GM19043 (cell line): ENCODE results near the gene RNF223.
A peak's percentile ranks its signal among the peaks of the same experiment; 100 is the strongest.

Experiments
- ATAC-seq: cut with Tn5 transposase; IDR thresholded peaks from one replicate; pipeline ENCODE4 v1.9.1; 2021; ENCODE audit warnings: low read depth; ENCODE audit not compliant: unreplicated experiment

RNF223 gene

DNA sequence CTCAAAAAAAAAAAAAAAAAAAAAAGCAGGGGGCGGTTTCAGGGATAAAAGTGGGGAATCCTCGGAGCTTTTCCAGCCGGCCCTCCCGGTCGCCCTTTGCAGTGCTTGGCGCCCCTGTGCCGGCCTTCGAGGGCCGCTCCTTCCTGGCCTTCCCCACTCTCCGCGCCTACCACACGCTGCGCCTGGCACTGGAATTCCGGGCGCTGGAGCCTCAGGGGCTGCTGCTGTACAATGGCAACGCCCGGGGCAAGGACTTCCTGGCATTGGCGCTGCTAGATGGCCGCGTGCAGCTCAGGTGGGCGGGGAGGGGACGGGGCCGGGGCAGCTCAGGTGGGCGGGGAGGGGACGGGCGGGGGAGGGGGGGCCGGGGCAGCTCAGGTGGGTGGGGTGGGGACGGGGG lies 25.3 kb downstream of the RNF223 start:
- no peak for ATAC-seq

DNA sequence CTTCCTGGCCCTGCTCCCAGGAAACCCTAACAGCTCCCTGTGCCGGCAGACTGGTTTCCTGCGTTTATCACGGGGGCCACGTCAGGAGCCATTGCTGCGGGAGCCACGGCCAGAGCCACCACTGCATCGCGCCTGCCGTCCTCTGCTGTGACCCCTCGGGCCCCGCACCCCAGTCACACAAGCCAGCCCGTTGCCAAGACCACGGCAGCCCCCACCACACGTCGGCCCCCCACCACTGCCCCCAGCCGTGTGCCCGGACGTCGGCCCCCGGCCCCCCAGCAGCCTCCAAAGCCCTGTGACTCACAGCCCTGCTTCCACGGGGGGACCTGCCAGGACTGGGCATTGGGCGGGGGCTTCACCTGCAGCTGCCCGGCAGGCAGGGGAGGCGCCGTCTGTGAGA lies 26.1 kb downstream of the RNF223 start:
- ATAC-seq = no peak

DNA sequence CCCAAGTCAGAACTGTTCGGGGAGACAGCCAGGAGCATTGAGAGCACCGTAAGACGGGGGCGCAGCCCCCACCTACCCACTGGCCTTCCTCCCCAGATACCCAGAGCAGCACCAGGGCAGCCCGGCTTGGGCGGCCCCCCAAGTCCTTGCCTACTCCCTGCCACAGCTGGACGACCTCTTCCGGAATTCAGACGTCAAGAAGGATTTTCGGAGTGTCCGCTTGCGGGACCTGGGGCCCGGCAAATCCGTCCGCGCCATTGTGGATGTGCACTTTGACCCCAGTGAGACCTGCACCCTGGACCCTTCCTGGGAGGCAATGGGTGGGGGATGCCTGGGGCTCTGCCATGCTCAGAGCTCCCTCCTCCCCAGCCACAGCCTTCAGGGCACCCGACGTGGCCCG lies 26.7 kb downstream of the RNF223 start:
- no peak for ATAC-seq

DNA sequence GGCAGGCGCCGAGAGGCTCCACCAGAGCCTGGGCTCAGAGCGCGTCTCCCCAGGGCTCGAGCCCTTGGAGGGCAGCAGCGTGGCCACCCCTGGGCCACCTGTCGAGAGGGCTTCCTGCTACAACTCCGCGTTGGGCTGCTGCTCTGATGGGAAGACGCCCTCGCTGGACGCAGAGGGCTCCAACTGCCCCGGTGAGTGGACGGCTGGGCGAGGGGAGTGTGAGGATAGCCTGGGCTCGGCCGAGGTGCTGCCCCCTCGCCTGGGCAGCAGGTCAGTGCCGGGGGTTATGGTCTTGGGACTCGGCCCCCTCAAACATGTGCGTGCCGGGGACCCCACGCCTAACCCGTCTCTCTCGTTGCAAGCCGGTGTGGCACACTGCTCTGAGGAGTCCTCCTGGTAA lies 27.3 kb downstream of the RNF223 start:
- ATAC-seq = no peak

DNA sequence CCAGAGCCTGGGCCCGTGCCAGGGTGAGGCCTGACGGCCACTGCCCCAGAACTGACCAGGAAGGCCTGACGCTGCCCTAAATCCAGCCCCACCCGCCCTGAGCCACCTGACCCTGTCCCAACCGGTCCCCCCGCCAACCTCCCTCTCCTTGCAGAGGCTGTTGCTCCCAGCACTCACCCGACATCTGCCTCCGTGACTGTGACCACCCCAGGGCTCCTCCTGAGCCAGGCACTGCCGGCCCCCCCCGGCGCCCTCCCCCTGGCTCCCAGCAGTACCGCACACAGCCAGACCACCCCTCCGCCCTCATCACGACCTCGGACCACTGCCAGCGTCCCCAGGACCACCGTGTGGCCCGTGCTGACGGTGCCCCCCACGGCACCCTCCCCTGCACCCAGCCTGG lies 27.9 kb downstream of the RNF223 start:
- no peak for ATAC-seq

DNA sequence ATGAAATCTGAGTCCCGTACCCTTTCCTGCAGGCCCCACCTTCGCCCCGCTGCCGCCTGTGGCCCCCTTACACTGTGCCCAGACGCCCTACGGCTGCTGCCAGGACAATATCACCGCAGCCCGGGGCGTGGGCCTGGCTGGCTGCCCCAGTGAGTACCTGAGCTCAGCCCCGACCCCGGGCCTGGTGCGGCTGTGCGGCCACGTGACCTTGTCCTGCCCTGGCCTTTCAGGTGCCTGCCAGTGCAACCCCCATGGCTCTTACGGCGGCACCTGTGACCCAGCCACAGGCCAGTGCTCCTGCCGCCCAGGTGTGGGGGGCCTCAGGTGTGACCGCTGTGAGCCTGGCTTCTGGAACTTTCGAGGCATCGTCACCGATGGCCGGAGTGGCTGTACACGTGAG lies 29.0 kb downstream of the RNF223 start:
- no peak for ATAC-seq

DNA sequence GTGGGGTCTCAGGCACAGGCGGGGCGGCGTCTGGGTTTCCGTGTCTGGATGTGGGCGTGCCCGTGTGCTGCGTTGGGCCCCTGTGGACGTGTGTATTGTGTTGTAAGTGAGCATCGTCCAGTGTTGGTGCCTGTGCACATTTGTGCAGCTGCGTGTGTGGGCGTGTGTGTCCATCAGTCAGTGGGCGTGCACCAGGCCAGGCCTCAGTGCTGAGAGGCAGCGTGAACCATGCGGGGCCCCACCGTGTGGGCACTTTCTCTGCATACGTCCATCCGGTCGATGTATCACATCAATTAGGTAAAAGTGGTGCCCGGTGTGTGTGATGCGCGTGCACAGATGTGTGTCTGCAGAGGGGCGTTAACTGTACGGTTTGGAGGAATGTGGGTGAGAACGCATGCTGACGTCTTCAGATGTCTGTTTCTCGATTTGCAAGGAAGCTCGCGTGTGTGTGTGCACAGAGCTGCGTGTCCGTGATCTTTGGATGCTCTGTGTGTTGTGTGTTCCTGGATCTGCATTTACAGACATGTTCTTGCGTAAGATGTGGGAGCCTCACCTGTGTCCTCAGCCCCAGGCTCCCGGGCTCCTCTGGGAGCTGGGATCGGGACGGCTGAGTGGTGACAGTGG lies 29.5 kb downstream of the RNF223 start:
- no peak for ATAC-seq

DNA sequence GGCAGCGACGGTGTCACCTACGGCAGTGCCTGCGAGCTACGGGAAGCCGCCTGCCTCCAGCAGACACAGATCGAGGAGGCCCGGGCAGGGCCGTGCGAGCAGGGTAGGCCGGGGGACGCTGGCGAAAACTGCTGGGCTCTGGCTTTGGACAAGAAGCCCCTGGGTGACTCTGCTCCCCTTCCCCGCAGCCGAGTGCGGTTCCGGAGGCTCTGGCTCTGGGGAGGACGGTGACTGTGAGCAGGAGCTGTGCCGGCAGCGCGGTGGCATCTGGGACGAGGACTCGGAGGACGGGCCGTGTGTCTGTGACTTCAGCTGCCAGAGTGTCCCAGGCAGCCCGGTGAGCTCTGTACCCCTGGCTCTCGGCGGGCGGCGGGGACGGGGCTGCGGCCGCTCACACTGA lies 30.2 kb downstream of the RNF223 start:
- ATAC-seq = no peak

DNA sequence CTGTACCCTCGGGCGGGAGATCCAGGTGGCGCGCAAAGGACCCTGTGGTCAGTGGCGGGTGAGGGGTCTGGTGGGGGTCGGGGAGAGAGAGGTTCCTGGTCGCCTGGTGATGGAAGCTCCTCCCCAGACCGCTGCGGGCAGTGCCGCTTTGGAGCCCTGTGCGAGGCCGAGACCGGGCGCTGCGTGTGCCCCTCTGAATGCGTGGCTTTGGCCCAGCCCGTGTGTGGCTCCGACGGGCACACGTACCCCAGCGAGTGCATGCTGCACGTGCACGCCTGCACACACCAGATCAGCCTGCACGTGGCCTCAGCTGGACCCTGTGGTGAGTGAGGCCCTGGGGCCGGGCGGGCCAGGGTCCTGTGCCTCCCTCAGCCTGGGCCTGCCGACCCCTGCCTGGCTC lies 30.7 kb downstream of the RNF223 start:
- no peak for ATAC-seq

DNA sequence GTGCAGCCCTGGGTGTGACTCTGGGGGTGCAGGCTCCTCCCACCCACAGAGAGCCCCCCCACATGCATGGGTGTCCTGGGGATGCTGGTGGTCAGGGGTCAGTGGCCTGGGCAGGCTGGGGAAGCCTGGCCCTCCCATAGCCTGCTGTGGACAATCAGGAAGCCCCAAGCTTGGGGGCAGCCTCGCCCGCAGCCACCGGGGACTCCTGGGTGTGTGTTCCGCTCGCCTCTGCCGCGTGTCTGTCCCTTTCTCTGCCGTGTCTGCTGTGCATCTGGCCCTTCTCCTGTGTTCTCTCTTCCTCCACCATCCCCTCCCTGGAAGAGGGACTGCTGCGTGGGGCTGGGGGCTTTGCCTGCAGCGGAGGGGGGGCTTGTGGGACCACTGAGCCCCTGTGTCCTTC lies 31.3 kb downstream of the RNF223 start:
- ATAC-seq = no peak

DNA sequence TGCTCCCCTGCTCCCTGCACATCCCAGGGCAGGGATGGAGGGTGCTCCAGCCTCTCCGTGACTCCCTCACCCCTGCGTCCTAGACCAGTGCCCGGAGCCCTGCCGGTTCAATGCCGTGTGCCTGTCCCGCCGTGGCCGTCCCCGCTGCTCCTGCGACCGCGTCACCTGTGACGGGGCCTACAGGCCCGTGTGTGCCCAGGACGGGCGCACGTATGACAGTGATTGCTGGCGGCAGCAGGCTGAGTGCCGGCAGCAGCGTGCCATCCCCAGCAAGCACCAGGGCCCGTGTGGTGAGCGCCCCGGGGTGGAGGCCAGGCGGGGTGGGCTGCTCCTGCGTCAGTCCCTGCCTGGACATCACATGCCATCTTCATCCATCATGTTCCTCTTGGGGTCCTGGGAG lies 32.2 kb downstream of the RNF223 start:
- no peak for ATAC-seq

DNA sequence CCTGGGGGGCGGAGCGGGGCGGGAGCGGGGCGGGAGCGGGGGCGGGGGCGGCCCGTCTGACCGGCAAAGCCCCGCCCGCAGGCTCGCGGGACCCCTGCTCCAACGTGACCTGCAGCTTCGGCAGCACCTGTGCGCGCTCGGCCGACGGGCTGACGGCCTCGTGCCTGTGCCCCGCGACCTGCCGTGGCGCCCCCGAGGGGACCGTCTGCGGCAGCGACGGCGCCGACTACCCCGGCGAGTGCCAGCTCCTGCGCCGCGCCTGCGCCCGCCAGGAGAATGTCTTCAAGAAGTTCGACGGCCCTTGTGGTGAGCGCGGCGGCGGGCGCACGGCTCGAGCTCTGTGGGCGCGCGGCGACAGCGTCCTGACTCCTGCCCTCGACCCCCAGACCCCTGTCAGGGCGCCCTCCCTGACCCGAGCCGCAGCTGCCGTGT lies 33.0 kb downstream of the RNF223 start:
- no peak for ATAC-seq

DNA sequence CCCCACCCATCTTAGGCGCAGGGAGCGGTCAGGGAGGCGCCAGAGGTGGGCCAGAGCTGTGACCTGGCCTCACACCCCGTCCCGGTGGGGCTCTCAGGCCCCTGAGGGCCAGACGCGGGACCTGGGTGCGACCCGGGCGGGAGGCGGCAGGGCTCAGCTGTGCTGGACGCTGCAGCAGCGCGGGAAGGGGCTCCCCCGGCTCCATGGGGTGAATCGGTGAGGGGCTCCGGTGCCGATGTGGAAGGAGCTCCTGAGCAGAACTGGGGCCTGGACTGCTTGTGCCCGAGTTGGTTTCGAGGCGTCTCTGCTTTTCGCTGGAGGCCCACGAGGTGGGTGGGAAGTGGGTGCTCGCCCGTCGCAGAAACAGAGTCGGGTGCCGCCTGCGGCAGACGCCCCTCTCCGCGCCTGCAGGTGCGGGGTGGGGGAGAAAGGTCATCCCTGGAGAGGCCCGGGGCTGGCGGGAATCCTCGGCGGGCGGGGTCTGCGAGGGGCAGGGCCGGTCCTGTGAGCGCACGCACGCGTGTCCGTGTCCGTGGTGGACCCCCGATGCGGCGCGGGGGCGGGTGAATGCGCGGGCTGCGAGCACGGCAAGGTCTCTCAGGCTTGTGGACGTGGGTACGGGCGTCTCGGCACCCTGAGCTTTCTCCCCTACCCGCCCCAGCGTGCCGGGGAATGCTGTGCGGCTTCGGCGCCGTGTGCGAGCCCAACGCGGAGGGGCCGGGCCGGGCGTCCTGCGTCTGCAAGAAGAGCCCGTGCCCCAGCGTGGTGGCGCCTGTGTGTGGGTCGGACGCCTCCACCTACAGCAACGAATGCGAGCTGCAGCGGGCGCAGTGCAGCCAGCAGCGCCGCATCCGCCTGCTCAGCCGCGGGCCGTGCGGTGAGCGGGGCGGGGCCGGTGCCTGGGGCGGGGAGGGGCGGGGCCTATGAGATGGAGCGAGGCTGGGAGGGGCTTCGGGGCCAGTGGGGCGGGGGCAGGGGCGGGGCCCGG lies 33.8 kb downstream of the RNF223 start:
- peak; percentile 44 for ATAC-seq

DNA sequence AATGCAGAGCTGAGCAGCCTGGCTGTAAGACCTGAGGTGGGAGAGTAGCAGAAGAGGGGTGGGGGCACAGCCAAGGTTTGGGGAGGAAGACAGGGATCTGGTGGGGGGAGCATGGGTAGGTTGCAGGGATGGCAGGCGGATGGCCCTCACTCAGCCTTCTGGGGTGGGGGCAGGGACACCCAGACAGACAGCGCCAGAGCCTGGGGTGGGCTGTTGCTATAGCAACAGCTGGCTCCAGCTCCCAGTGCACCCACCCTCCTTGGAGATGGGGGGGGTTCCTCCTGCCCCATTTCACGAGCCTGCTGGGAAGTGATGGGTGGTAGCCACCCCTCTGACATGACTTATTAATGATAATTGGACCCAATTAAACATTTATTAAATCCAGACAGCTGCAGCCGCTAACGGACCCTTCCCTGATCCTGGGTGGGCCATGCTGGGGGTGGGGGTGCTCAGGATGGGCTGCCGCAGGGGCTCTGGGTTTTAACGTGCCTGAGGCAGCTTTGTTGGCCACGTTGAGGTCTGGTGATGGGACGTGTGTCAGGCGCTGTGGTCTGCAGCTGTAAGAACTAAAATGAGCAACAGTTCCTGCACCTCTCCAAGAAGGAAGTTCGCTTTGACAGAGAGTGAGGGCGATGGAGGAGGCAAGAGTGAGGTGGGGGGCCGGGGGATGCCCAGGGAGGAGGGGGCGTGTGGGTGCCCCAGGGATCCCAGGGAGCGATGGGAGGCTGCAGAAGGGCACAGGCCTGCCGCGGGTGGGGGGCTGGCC lies 34.8 kb downstream of the RNF223 start:
- no peak for ATAC-seq

DNA sequence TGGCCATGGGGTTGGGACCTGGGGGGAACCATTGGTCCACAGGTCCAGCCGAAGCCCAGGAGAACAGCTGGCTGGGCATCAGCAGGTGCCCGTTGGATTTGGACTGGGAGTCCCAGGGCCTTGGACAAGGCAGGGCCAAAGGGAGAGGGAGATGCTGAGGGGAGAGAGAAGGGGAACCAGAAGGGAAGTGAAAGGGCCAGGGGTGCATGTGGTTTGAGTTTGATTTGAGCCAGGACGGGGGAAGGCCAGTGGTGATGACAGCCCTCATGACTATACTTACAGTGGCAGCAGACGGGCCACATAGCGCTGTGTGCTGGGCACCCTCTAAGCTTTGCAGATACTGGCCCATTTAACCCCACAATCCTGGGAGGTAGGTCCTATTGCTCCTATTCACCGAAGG lies 35.4 kb downstream of the RNF223 start:
- no peak for ATAC-seq

DNA sequence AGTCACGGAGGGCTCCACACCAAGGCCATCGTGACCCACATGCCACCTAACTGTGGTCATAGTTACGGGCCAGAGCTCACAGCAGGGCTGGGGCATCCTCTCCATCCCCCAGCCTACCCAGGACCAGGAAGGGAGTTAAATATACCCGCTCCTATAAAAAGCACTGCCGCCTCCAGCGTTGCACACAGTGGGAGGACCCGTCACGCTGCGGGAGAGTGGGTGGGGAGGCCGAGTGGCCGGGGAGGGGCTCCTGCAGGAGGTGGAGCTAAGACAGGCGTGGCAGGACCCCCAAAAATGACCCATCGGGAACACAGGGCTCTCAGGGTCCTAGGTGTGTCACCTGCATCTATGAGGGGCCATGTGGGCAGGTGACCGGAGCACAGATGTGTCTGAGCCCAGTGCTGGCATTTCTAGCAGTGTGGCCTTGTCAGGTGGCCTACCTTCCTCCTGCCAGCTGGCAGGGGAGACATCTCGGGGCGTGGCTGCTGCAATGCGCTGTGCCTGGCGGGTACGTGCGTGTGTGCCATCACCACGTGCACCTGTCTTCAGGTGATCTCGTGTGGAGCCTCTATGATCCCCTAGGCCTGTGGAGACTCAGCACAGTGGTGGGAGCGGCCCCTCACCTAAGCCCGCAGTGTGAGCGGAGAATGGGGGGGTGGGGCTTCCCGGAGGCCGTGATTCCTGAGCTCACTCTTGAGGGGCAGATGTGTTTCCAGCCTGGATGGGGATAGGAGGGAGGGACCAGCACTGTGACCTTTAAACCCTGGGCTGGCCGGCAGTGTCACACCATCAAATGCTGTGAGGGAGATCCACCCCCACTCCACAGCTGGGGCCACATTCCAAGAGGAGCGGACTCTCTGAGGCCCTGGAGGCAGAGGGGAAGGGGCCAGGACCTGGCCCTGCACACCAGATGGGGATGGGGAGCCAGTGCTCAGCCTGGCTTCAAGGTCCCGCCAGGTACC lies 36.5 kb downstream of the RNF223 start:
- no peak for ATAC-seq

DNA sequence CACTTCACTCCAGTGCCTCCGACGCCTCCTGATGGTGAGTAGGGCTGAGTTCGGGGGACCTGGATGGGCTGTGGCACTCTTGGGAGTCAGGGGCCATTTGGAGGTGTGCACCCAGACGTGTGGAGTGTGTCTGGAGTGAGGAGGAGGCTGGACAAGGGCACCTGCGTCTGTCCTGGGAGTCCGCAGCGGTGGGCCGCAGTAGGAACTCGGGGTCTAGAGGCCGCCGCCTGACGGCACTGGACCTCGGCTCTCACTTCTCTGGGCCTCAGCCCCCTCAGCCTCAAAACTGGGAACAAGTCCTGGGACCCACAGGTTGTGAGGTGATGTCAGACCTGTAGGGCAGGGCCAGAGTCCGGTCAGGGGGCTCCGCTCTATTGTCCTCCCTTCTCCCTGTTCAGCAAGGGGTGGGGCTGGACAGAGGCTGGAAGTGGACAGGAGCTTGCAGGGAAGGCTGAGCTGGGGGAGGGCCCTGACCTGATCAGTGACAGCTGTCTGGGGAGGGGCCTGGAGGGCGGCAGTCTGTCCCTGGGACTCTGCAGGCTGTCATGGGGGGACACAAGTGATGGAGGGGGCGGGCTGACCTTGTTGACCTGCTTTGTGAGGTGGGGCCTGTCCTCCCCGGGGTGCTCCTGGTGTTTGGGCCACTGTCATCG lies 38.7 kb downstream of the RNF223 start:
- ATAC-seq = no peak

DNA sequence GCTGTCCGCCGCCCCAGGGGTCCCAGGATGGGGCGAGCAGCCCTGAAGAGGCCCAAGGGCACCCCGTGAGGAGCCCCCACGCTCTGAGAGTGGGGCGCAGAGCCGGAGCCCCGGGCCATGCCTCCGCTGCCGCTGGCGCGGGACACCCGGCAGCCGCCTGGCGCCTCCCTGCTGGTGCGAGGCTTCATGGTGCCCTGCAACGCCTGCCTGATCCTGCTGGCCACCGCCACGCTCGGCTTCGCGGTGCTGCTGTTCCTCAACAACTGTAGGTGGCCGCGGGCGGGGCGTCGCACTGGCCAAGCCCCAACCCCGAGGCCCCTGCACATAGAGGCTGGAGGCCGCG lies 39.7 kb downstream of the RNF223 start:
- no peak for ATAC-seq

DNA sequence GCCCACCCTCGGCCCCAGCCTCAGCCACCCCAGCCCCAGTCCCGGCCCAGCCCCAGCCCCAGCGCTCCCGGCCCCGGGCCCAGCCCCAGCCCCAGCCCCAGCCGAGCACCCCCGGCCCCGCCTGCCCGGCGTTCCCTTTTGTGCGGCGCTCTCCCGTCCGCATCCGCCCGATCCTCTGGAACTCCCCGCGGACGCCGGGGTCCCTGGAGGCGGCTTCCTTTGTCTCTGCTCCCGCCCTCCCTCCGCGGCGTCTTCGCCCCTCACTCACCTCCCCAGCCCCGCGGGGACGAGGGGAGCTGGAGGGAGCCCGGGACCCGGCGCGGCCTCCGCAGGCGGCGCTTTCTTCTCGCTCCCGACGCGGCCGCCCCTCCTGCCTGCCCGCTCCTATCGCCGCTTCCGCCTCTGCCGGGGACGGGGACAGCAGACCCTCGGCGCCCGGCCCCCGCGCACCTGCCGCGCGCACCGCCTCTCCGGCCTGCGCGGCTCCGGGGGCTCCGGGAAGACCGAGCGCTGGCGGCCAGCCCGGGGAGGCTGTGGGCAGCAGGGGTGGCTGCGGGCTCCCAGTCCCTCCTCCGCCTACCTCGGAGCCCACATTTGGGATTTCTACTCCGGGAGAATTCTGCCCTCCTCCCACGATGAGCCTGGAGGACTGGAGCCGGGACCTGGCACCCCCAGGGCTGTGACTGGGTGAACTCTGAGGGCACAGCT lies 40.2 kb downstream of the RNF223 start:
- no peak for ATAC-seq
